CD4-positive, alpha-beta T cell treated with Interferon gamma for 1 hour (primary cell): ENCODE data around the gene ARMS2.

Experiments
- DNase-seq: peaks from one replicate; pipeline ENCODE4 v3.0.0-alpha.2; 2020

Gene ARMS2

GRCh38 chr10:122454603-122455080 is at the start of gene ARMS2:
Gene ARMS2 (plus strand): TSS chr10:122454653. CDS start chr10:122454728, 75 bp downstream.
- no peak for DNase-seq

GRCh38 chr10:122407375-122408125 is 46.9 kb upstream of the ARMS2 start:
- DNase-seq, result peak; percentile 43

GRCh38 chr10:122413327-122413726 is 41.1 kb upstream of the ARMS2 start:
- no peak for DNase-seq

- no peak for DNase-seq
Observed at GRCh38 chr10:122417667-122418066, 36.8 kb upstream of the ARMS2 start.

- no peak for DNase-seq
Observed at GRCh38 chr10:122419016-122419415, 35.4 kb upstream of the ARMS2 start.

- DNase-seq, result no peak
Observed at GRCh38 chr10:122419876-122420623, 34.4 kb upstream of the ARMS2 start.

GRCh38 chr10:122420624-122421007 is 33.8 kb upstream of the ARMS2 start:
- no peak for DNase-seq

GRCh38 chr10:122421054-122421625 is 33.3 kb upstream of the ARMS2 start:
- DNase-seq, result no peak

- DNase-seq, result no peak
Observed at GRCh38 chr10:122421742-122422141, 32.7 kb upstream of the ARMS2 start.

- DNase-seq, result peak; percentile 15
Observed at GRCh38 chr10:122422266-122422989, 32.0 kb upstream of the ARMS2 start.

GRCh38 chr10:122424059-122424458 is 30.4 kb upstream of the ARMS2 start:
- no peak for DNase-seq

GRCh38 chr10:122426829-122427228 is 27.6 kb upstream of the ARMS2 start:
- no peak for DNase-seq

GRCh38 chr10:122427280-122427679 is 27.2 kb upstream of the ARMS2 start:
- no peak for DNase-seq

- DNase-seq, result no peak
Observed at GRCh38 chr10:122435212-122435827, 19.1 kb upstream of the ARMS2 start.

GRCh38 chr10:122441961-122442360 is 12.5 kb upstream of the ARMS2 start:
- DNase-seq, result no peak

- no peak for DNase-seq
Observed at GRCh38 chr10:122445469-122445868, 9.0 kb upstream of the ARMS2 start.

GRCh38 chr10:122445904-122446303 is 8.5 kb upstream of the ARMS2 start:
- no peak for DNase-seq

GRCh38 chr10:122446668-122447423 is 7.6 kb upstream of the ARMS2 start:
- DNase-seq, result no peak

- no peak for DNase-seq
Observed at GRCh38 chr10:122448600-122448999, 5.9 kb upstream of the ARMS2 start.

GRCh38 chr10:122449153-122449552 is 5.3 kb upstream of the ARMS2 start:
- no peak for DNase-seq

- DNase-seq, result no peak
Observed at GRCh38 chr10:122450353-122450990, 4.0 kb upstream of the ARMS2 start.
